GM12891 (cell line): ENCODE data around the gene GPC5.

Experiments
- DNase-seq: peaks from one replicate; pipeline ENCODE4 v3.0.0; 2011; ENCODE audit warnings: low spot score; ENCODE audit not compliant: insufficient read length
- FAIRE-seq: peaks from 2 replicates; lab custom pipeline; 2011; peaks lifted over from hg19 to GRCh38; lab: Jason Lieb, UNC
- PAX5 ChIP-seq: IDR thresholded peaks from 2 replicates; pipeline ENCODE4 v1.6.1; 2011; ENCODE audit warnings: low read length, moderate library complexity, mild to moderate bottlenecking; ENCODE audit not compliant: insufficient read depth, severe bottlenecking
- POLR2A ChIP-seq: IDR thresholded peaks from 2 replicates; pipeline ENCODE4 v1.6.1; 2011; ENCODE audit warnings: low read depth, low read length, control low read depth
- POLR2AphosphoS5 ChIP-seq: IDR thresholded peaks from 2 replicates; pipeline ENCODE4 v1.6.1; 2011; ENCODE audit warnings: low read depth, low read length, control low read depth
- POU2F2 ChIP-seq: IDR thresholded peaks from 2 replicates; pipeline ENCODE4 v1.6.1; 2011; ENCODE audit warnings: low read depth, mild to moderate bottlenecking, control low read depth, low read length, moderate library complexity
- SPI1 ChIP-seq: IDR thresholded peaks from 2 replicates; pipeline ENCODE4 v1.6.1; 2011; ENCODE audit warnings: low read depth, low read length, control low read depth
- TAF1 ChIP-seq: IDR thresholded peaks from 2 replicates; pipeline ENCODE4 v1.6.1; 2011; ENCODE audit warnings: low read depth, low read length, control low read depth

GPC5 gene

GRCh38 chr13:92609376-92609775, 1211.0 kb downstream of the GPC5 start:
- no peak for FAIRE-seq

GRCh38 chr13:92612892-92613291, 1214.5 kb downstream of the GPC5 start:
- TF ChIP-seq PAX5 (no peak), POU2F2 (no peak), POLR2AphosphoS5 (no peak)
- DNase-seq (no peak), FAIRE-seq (no peak)

More at GRCh38 chr13:92609376-92609775, 1211.0 kb downstream of the GPC5 start:
- no peak for DNase-seq
- TF ChIP-seq SPI1 (no peak), PAX5 (no peak), POLR2A (no peak), POLR2AphosphoS5 (no peak), TAF1 (no peak), POU2F2 (no peak)

- no peak for TF ChIP-seq TAF1
- TF ChIP-seq SPI1, result no peak
- no peak for TF ChIP-seq POLR2A
- no peak for TF ChIP-seq POU2F2
- no peak for TF ChIP-seq PAX5
- no peak for TF ChIP-seq POLR2AphosphoS5
- no peak for FAIRE-seq
- no peak for DNase-seq
Measured at GRCh38 chr13:92613921-92614320, 1215.5 kb downstream of the GPC5 start.

- FAIRE-seq, result no peak
Measured at GRCh38 chr13:92621985-92622384, 1223.6 kb downstream of the GPC5 start.

GRCh38 chr13:92622905-92623304, 1224.5 kb downstream of the GPC5 start:
- FAIRE-seq, result no peak
- TF ChIP-seq POLR2A (no peak), POU2F2 (no peak), POLR2AphosphoS5 (no peak), TAF1 (no peak), PAX5 (no peak), SPI1 (no peak)
- DNase-seq, result no peak

More at GRCh38 chr13:92621985-92622384, 1223.6 kb downstream of the GPC5 start:
- TF ChIP-seq PAX5 (no peak), POLR2AphosphoS5 (no peak), TAF1 (no peak), POU2F2 (no peak), POLR2A (no peak), SPI1 (no peak)
- DNase-seq, result no peak

GRCh38 chr13:92626274-92626673, 1227.9 kb downstream of the GPC5 start:
- TF ChIP-seq POLR2A, result no peak
- no peak for TF ChIP-seq POLR2AphosphoS5
- TF ChIP-seq SPI1, result no peak
- no peak for TF ChIP-seq TAF1
- TF ChIP-seq PAX5, result no peak
- TF ChIP-seq POU2F2, result no peak
- no peak for FAIRE-seq
- DNase-seq, result no peak

GRCh38 chr13:92640936-92641335, 1242.5 kb downstream of the GPC5 start:
- no peak for DNase-seq
- no peak for FAIRE-seq
- TF ChIP-seq SPI1 (no peak), POLR2AphosphoS5 (no peak), POLR2A (no peak), PAX5 (no peak), TAF1 (no peak), POU2F2 (no peak)

GRCh38 chr13:92649140-92649813, 1250.9 kb downstream of the GPC5 start:
- DNase-seq (no peak), FAIRE-seq (no peak)
- TF ChIP-seq POU2F2, result no peak
- TF ChIP-seq PAX5, result no peak
- no peak for TF ChIP-seq POLR2AphosphoS5
- no peak for TF ChIP-seq POLR2A
- TF ChIP-seq TAF1, result no peak
- TF ChIP-seq SPI1, result no peak

GRCh38 chr13:92656103-92656502, 1257.7 kb downstream of the GPC5 start:
- no peak for TF ChIP-seq PAX5
- TF ChIP-seq TAF1, result no peak
- TF ChIP-seq POU2F2, result no peak
- TF ChIP-seq SPI1, result no peak
- no peak for TF ChIP-seq POLR2AphosphoS5
- no peak for TF ChIP-seq POLR2A
- FAIRE-seq, result no peak
- DNase-seq, result no peak

- FAIRE-seq (no peak), DNase-seq (no peak)
- TF ChIP-seq TAF1 (no peak), POU2F2 (no peak), POLR2A (no peak), SPI1 (no peak), POLR2AphosphoS5 (no peak), PAX5 (no peak)
Measured at GRCh38 chr13:92656648-92657047, 1258.2 kb downstream of the GPC5 start.
